Measurements from ENCODE around the gene TUG1.

The TUG1 gene

DNA sequence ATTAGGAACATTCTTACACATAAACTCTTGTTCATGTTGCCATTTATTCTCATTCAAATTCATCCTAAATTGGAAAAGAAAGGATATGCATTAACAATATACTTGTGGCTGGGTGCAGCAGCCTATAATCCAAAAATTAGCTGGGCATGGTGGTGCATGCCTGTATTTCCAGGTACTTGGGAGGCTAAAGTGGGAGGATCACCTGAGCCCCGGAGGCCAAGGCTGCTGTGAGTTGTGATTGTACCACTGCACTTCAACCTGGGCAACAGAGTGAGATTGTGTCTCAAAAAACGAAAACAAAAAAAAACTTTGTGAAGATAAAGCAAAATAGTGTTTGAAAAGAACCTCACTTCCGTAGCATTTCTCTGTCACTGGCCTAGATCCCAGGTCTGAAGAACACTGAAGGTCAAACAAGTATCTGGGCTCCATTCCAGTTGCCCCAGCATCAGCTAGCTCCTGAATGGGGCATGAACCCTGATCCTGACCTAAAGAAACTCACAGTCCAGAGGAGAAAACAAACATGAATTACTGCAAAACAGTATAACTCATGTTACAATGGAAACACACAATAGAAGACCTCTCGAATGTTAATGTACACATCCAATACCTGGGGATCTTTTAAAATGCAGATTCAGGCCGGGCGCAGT, 32.2 kb downstream of the TUG1 start:
- DNase-seq (ENCODE audit: low spot score), result no peak

DNA sequence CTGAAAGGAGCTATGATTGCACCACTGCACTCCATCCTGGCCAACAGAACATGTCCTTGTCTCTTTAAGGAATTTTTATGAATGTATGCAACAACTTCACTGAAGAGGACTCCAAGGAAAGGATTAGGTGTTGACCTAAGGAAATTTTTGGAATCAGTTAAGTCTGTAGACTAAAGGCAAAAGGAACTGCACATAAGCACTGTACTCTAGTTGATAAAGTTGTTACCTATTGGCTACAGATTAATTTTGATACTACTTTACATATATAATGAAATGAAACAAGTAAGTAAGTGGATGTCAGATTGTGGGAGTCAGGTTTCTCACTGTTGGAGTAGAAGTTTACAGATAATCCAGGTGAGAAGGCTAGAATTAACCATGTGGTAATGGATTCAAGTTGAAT, 36.5 kb downstream of the TUG1 start:
- DNase-seq (ENCODE audit: low spot score), result no peak

DNA sequence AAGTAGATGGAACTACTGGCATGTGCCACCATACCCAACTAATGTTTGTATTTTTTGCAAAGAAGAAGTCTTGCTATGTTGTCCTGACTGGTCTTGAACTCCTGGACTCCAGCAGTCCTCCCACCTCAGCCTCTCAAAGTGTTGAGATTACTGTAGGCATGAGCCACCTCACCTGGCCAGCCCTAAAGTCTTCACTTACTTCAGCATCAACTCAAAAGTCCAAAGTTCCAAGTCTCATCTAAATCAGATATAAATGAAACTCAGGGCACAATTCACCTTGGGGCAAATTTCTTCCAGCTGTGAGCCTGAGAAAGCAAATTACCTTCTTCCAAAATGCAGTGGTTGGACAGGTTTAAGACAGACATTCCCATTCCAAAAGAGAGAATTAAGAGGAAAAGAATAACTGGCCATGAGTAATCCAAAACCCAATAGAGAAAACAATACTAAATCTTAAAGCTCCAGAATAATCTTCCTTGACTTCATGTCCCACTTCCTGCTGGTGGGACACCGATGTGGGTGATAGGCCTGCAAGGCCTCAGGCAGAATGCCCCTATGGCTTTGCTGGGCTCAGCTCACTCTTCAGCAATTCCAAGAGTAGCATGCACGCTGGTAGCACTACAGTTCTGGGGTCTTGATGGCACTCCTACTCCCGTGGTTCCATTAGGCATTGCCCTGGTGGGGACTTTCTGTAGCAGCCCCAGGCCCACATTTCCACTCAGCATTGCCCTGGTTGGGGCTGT, 50.3 kb downstream of the TUG1 start:
- DNase-seq (ENCODE audit: low spot score), result no peak

GRCh38 chr22:31020334-31020733, 51.3 kb downstream of the TUG1 start:
- DNase-seq (ENCODE audit: low spot score), result no peak

- DNase-seq (ENCODE audit: low spot score), result no peak
Measured at GRCh38 chr22:31022516-31022915, 53.5 kb downstream of the TUG1 start.

Data from hepatic stellate cell (primary cell).